Epithelial cell of proximal tubule (primary cell): ENCODE measurements around the gene TMPRSS4. TPM values are rescaled to one million over a fixed set of nuclear protein-coding genes. Genes with fewer than 3 reads are reported as not detected.

Experiments used
- DNase-seq: peaks from one replicate; pipeline ENCODE4 v3.0.0-alpha.2; 2011; ENCODE audit warnings: low read depth
- H3K4me3 ChIP-seq: 2 replicates; pipeline ENCODE4 v1.5.1; 2011; ENCODE audit warnings: low read depth, mild to moderate bottlenecking, low read length
- total RNA-seq: library from RNA; depleted of rRNA; stranded (reverse); fragments of >200 nt; gene quantifications from 2 replicates; pipeline ENCODE4 v1.2.3, GENCODE V29; 2015
- TF ChIP-seq, protein P1 (sequence below): conservative IDR thresholded peaks from 2 replicates; pipeline ENCODE4 v1.5.1; 2012; ENCODE audit warnings: low read depth, mild to moderate bottlenecking, low read length

TMPRSS4 gene
- total RNA-seq, 1 donor from 2014 or later = 26.6 TPM

DNA sequence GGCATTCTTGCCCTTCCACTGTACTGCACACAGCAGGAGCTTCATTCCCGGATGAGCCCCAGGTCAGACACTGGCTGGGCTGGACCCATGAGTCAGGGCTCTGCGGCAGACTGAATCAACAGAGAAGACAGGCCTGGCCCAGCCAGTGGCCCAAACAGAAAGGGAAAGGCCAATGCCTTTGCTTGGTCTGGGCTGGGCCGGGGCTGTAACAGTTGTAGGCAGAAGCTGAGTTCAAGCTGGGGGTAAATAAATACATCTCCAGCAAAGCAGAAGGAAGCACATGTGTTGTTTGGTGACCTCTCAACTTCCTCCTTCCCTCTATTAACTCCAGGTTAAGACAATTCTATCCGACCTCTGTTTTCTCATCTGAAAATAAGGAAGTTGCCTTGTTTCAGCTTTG lies 11.7 kb downstream of the TMPRSS4 start:
- H3K4me3 ChIP-seq = no peak overlapping the region
- TF ChIP-seq, protein P1, sequence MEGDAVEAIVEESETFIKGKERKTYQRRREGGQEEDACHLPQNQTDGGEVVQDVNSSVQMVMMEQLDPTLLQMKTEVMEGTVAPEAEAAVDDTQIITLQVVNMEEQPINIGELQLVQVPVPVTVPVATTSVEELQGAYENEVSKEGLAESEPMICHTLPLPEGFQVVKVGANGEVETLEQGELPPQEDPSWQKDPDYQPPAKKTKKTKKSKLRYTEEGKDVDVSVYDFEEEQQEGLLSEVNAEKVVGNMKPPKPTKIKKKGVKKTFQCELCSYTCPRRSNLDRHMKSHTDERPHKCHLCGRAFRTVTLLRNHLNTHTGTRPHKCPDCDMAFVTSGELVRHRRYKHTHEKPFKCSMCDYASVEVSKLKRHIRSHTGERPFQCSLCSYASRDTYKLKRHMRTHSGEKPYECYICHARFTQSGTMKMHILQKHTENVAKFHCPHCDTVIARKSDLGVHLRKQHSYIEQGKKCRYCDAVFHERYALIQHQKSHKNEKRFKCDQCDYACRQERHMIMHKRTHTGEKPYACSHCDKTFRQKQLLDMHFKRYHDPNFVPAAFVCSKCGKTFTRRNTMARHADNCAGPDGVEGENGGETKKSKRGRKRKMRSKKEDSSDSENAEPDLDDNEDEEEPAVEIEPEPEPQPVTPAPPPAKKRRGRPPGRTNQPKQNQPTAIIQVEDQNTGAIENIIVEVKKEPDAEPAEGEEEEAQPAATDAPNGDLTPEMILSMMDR = no peak
- DNase-seq = no peak

DNA sequence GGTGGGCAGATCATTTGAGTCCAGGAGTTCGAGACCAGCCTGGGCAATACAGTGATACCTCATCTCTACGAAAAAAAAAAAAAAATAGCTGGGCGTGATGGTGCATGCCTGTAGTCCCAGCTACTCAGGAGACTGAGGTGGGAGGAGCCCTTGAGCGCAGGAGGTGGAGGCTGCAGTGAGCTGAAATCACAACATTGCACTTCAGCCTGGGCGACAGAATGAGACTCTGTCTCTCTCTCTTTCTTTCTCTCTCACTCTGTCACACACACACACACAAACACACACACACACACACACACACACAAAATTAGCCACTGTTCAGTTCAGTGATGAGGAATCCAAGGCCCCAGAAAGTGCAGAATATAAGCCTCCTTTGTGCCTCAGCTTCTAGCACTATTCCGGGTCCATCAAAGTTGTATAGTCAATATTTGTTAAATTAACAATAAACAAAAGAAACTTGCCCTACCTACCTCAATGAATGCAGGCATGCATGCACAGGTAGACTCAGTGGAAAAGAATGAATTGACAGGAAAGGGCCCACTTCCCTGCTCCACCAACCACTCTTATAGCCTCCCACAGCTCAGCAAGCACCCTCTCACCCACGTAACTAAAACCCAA lies 13.8 kb downstream of the TMPRSS4 start:
- no peak overlapping the region for H3K4me3 ChIP-seq
- no peak for DNase-seq
- TF ChIP-seq, protein P1 = no peak

- H3K4me3 ChIP-seq = no peak overlapping the region
- DNase-seq = no peak
- TF ChIP-seq, protein P1 = no peak
Measured at GRCh38 chr11:118091690-118092089, 14.8 kb downstream of the TMPRSS4 start.

GRCh38 chr11:118092907-118093571 lies 16.2 kb downstream of the TMPRSS4 start:
- TF ChIP-seq, protein P1 = no peak
- DNase-seq = no peak
- H3K4me3 ChIP-seq = no peak overlapping the region

- TF ChIP-seq, protein P1 = no peak
- DNase-seq = no peak
- H3K4me3 ChIP-seq = no peak overlapping the region
Measured at GRCh38 chr11:118095493-118095892, 18.6 kb downstream of the TMPRSS4 start.

DNA sequence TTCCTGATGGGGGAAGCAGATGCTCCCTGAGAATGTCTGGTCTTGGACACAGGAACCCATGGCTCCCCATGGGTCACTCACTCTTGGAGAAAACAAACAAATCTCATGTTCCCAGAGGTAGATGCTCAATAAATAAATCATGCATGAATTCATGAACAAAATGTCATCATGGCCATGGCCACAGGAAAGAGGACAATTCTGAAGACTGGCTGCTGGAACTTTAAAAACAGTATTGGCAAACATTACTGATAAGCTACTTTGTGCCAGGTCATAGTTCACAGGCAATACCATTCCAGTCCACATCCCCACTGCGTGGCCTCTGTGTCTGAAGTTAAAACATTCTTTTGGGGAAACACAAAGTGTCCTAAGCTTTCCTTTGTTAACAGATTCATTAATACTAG lies 19.1 kb downstream of the TMPRSS4 start:
- DNase-seq = no peak

More for the DNA sequence above, 19.1 kb downstream of the TMPRSS4 start:
- H3K4me3 ChIP-seq = no peak overlapping the region
- TF ChIP-seq, protein P1 = no peak
